A673 (cell line): Measurements from ENCODE around the gene FGD4. TPM values are rescaled to one million over a fixed set of nuclear protein-coding genes. Genes with fewer than 3 reads are reported as not detected.

ENCODE experiments used
- BruUV-seq: library from RNA; stranded (reverse); fragments of 400-500 nt; replicated peaks from 2 replicates; lab custom pipeline; 2021; lab: Mats Ljungman, UMichigan
- CTCF ChIA-PET: fragments of 300-600 bp; sonication (Branson Sonifier 250); formaldehyde crosslinking; loops from one replicate; lab custom pipeline; 2022; ENCODE audit warnings: antibody characterized with exemption; lab: Charles Lee
- POLR2A ChIA-PET: fragments of 300-600 bp; sonication (Branson Sonifier 250); formaldehyde crosslinking; loops from one replicate; lab custom pipeline; 2022; ENCODE audit warnings: antibody characterized with exemption; ENCODE audit not compliant: low non-redundant PET; lab: Charles Lee
- DNase-seq: peaks from one replicate; pipeline ENCODE4 v3.0.0-alpha.2; 2015; ENCODE audit warnings: low spot score
- H3K27ac ChIP-seq: fragments of 200-600 bp; sonication (generic); 2 replicates; pipeline ENCODE4 v1.5.1; 2016; ENCODE audit warnings: mixed run types, low read depth, mild to moderate bottlenecking, mixed read lengths, antibody characterized with exemption, low read length; ENCODE audit not compliant: poor library complexity, severe bottlenecking
- H3K27me3 ChIP-seq: fragments of 200-600 bp; sonication (generic); replicated peaks from 2 replicates; pipeline ENCODE4 v1.6.1; 2017; ENCODE audit warnings: mixed run types, low read depth, mild to moderate bottlenecking, mixed read lengths, antibody characterized with exemption, low read length; ENCODE audit not compliant: insufficient read depth, poor library complexity
- H3K36me3 ChIP-seq: fragments of 200-600 bp; sonication (generic); 2 replicates; pipeline ENCODE4 v1.6.1; 2016; ENCODE audit warnings: mixed run types, mild to moderate bottlenecking, mixed read lengths, antibody characterized with exemption, low read length; ENCODE audit not compliant: insufficient read depth, poor library complexity, severe bottlenecking
- H3K4me1 ChIP-seq: fragments of 200-600 bp; sonication (generic); 2 replicates; pipeline ENCODE4 v1.6.1; 2017; ENCODE audit warnings: mixed run types, mild to moderate bottlenecking, mixed read lengths, antibody characterized with exemption, low read length; ENCODE audit not compliant: insufficient read depth, poor library complexity, severe bottlenecking
- H3K4me3 ChIP-seq: fragments of 200-600 bp; sonication (generic); 2 replicates; pipeline ENCODE4 v1.5.1; 2016; ENCODE audit warnings: low read depth, mixed run types, mild to moderate bottlenecking, mixed read lengths, low read length; ENCODE audit not compliant: poor library complexity, severe bottlenecking
- H3K9me3 ChIP-seq: fragments of 200-600 bp; sonication (generic); 2 replicates; pipeline ENCODE4 v1.6.1; 2016; ENCODE audit warnings: mixed run types, low read depth, mild to moderate bottlenecking, mixed read lengths, antibody characterized with exemption, low read length; ENCODE audit not compliant: poor library complexity, severe bottlenecking
- CTCF ChIP-seq: fragments of 300-800, 200-600 bp; sonication (generic); conservative IDR thresholded peaks from 2 replicates; pipeline ENCODE4 v1.5.1; 2017; ENCODE audit warnings: low read depth, mild to moderate bottlenecking, antibody characterized with exemption, low read length, moderate library complexity, mixed read lengths
- EZH2 ChIP-seq: fragments of 200-600 bp; sonication (generic); IDR thresholded peaks from 2 replicates; pipeline ENCODE4 v1.6.1; 2017; ENCODE audit warnings: borderline replicate concordance, low read depth, mild to moderate bottlenecking, mixed read lengths, antibody characterized with exemption, low read length; ENCODE audit not compliant: poor library complexity, severe bottlenecking
- intact Hi-C: fragments of 100-400 bp; cut with micrococcal nuclease; formaldehyde crosslinking; loops from one replicate; pipeline ENCODE4 v1.10.0; 2022; ENCODE audit not compliant: unreplicated experiment
- total RNA-seq: library from RNA; stranded (reverse); gene quantifications from 2 replicates; pipeline ENCODE4 v1.2.3, GENCODE V29; 2021

Gene FGD4
- total RNA-seq, 1 experiment from 2014 or later: 21.5 TPM

DNA sequence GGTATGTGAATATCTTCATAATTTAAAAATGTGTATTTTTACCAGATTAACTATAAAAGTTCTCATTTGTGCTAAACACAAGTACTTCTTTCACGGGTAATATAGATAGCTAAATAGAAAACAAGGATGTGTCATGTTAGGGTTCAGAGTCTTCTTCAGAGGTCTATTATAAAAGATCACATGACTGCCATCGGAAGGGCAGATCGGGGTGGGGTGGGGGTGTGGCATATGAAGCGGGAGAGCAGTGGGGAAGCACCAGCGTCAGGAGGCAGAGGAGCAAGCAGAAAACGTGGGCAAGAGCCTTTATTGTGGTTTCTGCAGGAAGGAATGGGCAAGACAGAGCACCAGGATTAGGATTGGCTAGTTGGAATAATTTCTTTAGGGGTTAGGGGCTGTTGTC lies 216.1 kb downstream of the FGD4 start:
- DNase-seq: no peak
- Histone ChIP-seq H3K4me3 (no peak overlapping the region), H3K9me3 (no peaks in the 10 kb centered on the region), H3K4me1 (peaks cover 9% of the 10 kb centered on the region), H3K27ac (no peak overlapping the region), H3K27me3 (no peaks in the 10 kb centered on the region), H3K36me3 (peaks cover 4% of the 10 kb centered on the region)
- no TSS peak for BruUV-seq
- CTCF ChIA-PET: no interaction called here
- TF ChIP-seq CTCF: no peak
- TF ChIP-seq EZH2: no peak
- intact Hi-C loops: loop anchor here (5.0 kb wide), 1 partner anchor 48 kb away; no protein-coding TSS in a partner anchor
- POLR2A ChIA-PET: no interaction called here

- H3K36me3 ChIP-seq: no peaks in the 10 kb centered on the region
- no peaks in the 10 kb centered on the region for H3K27me3 ChIP-seq
- no peaks in the 10 kb centered on the region for H3K9me3 ChIP-seq
- H3K27ac ChIP-seq: no peak overlapping the region
- H3K4me3 ChIP-seq: no peak overlapping the region
- POLR2A ChIA-PET: no interaction called here
- intact Hi-C loops: loop anchor here (5.0 kb wide), 1 partner anchor 50 kb away; no protein-coding TSS in a partner anchor
- no peak for DNase-seq
- CTCF ChIA-PET: no interaction called here
- no TSS peak for BruUV-seq
- TF ChIP-seq EZH2: no peak
- peaks cover 9% of the 10 kb centered on the region for H3K4me1 ChIP-seq
Measured at GRCh38 chr12:32617534-32617933, 218.2 kb downstream of the FGD4 start.

DNA sequence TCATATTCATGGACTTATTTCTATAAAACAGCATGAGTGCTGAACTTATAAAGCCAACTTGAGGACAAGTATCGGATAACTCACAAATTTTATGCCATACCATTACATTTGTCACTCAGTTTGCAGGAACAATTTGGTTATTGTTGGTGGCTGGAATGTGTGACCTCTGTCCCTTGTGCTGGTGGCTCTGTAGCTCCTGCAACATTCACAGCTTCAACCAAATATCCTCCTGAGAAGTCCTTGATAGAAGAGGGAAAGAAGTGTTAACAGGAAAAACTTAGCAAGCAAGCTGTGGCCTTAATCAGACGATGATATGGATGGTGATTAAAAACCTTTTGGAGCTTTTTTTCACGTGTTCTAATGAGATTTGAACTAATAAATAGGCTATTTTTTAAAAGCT lies 218.8 kb downstream of the FGD4 start:
- no peak for TF ChIP-seq EZH2
- no peak for TF ChIP-seq CTCF
- no peaks in the 10 kb centered on the region for H3K36me3 ChIP-seq
- H3K27ac ChIP-seq: no peak overlapping the region
- no peak for DNase-seq
- CTCF ChIA-PET: no interaction called here
- H3K4me1 ChIP-seq: peaks cover 9% of the 10 kb centered on the region
- BruUV-seq: no TSS peak
- H3K27me3 ChIP-seq: no peaks in the 10 kb centered on the region
- intact Hi-C loops: loop anchor here (5.0 kb wide), 1 partner anchor 51 kb away; no protein-coding TSS in a partner anchor
- POLR2A ChIA-PET: no interaction called here
- H3K4me3 ChIP-seq: no peak overlapping the region
- no peaks in the 10 kb centered on the region for H3K9me3 ChIP-seq

DNA sequence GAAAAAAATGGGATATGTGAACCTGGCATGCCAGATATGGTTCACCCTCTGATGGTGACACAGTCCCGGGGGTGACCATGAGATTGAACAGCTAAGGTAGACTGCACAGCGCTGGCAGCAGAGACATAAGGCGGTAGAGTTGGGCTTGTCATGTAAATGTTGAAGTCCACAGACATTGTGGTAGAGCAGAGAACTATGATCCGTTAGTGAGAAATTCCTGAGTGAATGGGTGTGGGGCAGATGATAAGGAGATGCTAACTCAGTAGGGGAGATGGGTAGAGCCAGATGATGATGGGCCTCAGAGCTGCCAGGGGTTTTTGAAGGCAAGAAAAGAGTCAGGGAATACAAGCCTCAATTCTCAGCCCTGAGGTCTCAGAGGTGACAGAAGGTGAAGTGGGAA lies 228.6 kb downstream of the FGD4 start:
- BruUV-seq: no TSS peak
- Histone ChIP-seq H3K4me3 (no peak overlapping the region), H3K27me3 (no peaks in the 10 kb centered on the region), H3K27ac (no peak overlapping the region), H3K9me3 (no peaks in the 10 kb centered on the region), H3K36me3 (peaks cover 6% of the 10 kb centered on the region), H3K4me1 (no peaks in the 10 kb centered on the region)
- TF ChIP-seq CTCF (no peak), EZH2 (no peak)
- CTCF ChIA-PET: no interaction called here
- intact Hi-C loops: no loop called here
- DNase-seq: no peak
- POLR2A ChIA-PET: no interaction called here
